Endothelial cell of umbilical vein (primary cell): ENCODE results near the gene APOM. TPM values are rescaled to one million over a fixed set of nuclear protein-coding genes. Genes with fewer than 3 reads are reported as not detected.

ENCODE experiments used
- BruUV-seq: library from RNA; stranded (reverse); fragments of 400-500 nt; replicated peaks from 2 replicates; lab custom pipeline; 2021; lab: Mats Ljungman, UMichigan
- CTCF ChIA-PET: fragments of 300-600, 350-600 bp; sonication (Branson Sonifier 250); formaldehyde crosslinking; loops from one replicate; lab custom pipeline; 2021; ENCODE audit warnings: antibody characterized with exemption, inconsistent platforms; lab: Charles Lee
- POLR2A ChIA-PET: fragments of 300-600, 350-600 bp; sonication (Branson Sonifier 250); formaldehyde crosslinking; loops from one replicate; lab custom pipeline; 2021; ENCODE audit warnings: antibody characterized with exemption, inconsistent platforms; lab: Charles Lee
- DNase-seq: peaks from one replicate; pipeline ENCODE4 v3.0.0-alpha.2; 2011; ENCODE audit warnings: low read depth, low spot score
- FAIRE-seq: peaks from 2 replicates; lab custom pipeline; 2011; peaks lifted over from hg19 to GRCh38; lab: Jason Lieb, UNC
- H2AFZ ChIP-seq: 2 replicates; pipeline ENCODE4 v1.6.0; 2012; ENCODE audit warnings: low read depth, low read length, control low read depth, inconsistent platforms
- H3K27ac ChIP-seq: 2 replicates; pipeline ENCODE4 v1.5.1; 2011; ENCODE audit warnings: low read depth, mild to moderate bottlenecking, control low read depth, low read length, moderate library complexity; ENCODE audit not compliant: insufficient read depth
- H3K27me3 ChIP-seq, 2 experiments: 2 replicates each; pipeline versions ENCODE4 v1.6.0 to v1.6.1; 2011; ENCODE audit warnings: low read length in 2 of 2, mixed read lengths in 1 of 2; ENCODE audit not compliant: control insufficient read depth in 2 of 2, insufficient read depth in 2 of 2
- H3K36me3 ChIP-seq, 2 experiments: 2 replicates in 1 of 2; 3 replicates in 1 of 2; pipeline ENCODE4 v1.5.1; 2011; ENCODE audit warnings: low read length in 2 of 2, mild to moderate bottlenecking in 1 of 2, moderate library complexity in 1 of 2; ENCODE audit not compliant: control insufficient read depth in 2 of 2, insufficient read depth in 2 of 2; ENCODE audit errors: extremely low read depth in 1 of 2
- H3K4me1 ChIP-seq: 3 replicates; pipeline ENCODE4 v1.5.1; 2011; ENCODE audit warnings: mild to moderate bottlenecking, low read length; ENCODE audit not compliant: control insufficient read depth, insufficient read depth; ENCODE audit errors: extremely low read depth
- H3K4me2 ChIP-seq: 2 replicates; pipeline ENCODE4 v1.6.1; 2011; ENCODE audit warnings: low read length, control low read depth, mixed read lengths; ENCODE audit not compliant: insufficient read depth
- H3K4me3 ChIP-seq, 3 experiments: fragments of 200-600 bp in 1 of 3; sonication (generic), shearing (Covaris generic) in 1 of 3; replicated peaks in 1 of 3; 2 replicates each; pipeline ENCODE4 v1.5.1; 2011 to 2016; ENCODE audit warnings: control low read depth in 3 of 3, low read length in 3 of 3, mild to moderate bottlenecking in 2 of 3, inconsistent platforms in 1 of 3, low read depth in 1 of 3, moderate library complexity in 1 of 3; ENCODE audit not compliant: insufficient read depth in 1 of 3
- H3K79me2 ChIP-seq: 2 replicates; pipeline ENCODE4 v1.6.0; 2012; ENCODE audit warnings: low read length, inconsistent platforms; ENCODE audit not compliant: control insufficient read depth, insufficient read depth
- H3K9ac ChIP-seq: replicated peaks from 2 replicates; pipeline ENCODE3; 2011; ENCODE audit warnings: low read length, control low read depth; ENCODE audit not compliant: insufficient read depth; ENCODE audit errors: extremely low read depth
- H3K9me1 ChIP-seq: replicated peaks from 3 replicates; pipeline ENCODE4 v1.6.0; 2011; ENCODE audit warnings: mild to moderate bottlenecking, low read length; ENCODE audit not compliant: control insufficient read depth, insufficient read depth; ENCODE audit errors: extremely low read depth
- H3K9me3 ChIP-seq: replicated peaks from 2 replicates; pipeline ENCODE4 v1.5.1; 2012; ENCODE audit warnings: low read length, inconsistent platforms; ENCODE audit not compliant: control insufficient read depth, insufficient read depth
- H4K20me1 ChIP-seq: replicated peaks from 2 replicates; pipeline ENCODE3; 2011; ENCODE audit warnings: mild to moderate bottlenecking, low read length; ENCODE audit not compliant: control insufficient read depth, insufficient read depth; ENCODE audit errors: extremely low read depth
- CTCF ChIP-seq, 2 donors: IDR thresholded peaks; 1 replicate in 1 of 2; 2 replicates in 1 of 2; pipeline ENCODE4 v1.5.1; 2011; ENCODE audit warnings: low read length in 2 of 2, mild to moderate bottlenecking in 2 of 2, moderate library complexity in 2 of 2, control low read depth in 1 of 2, inconsistent platforms in 1 of 2, low read depth in 1 of 2; ENCODE audit not compliant: insufficient read depth in 1 of 2; ENCODE audit errors: extremely low read depth in 1 of 2
- EZH2 ChIP-seq: IDR thresholded peaks from 2 replicates; pipeline ENCODE4 v1.6.1; 2012; ENCODE audit warnings: borderline replicate concordance, low read depth, mild to moderate bottlenecking, moderate library complexity, low read length, inconsistent platforms; ENCODE audit not compliant: severe bottlenecking
- FOS ChIP-seq: IDR thresholded peaks from 2 replicates; pipeline ENCODE4 v1.6.1; 2011; ENCODE audit warnings: mild to moderate bottlenecking, low read length, moderate library complexity, borderline replicate concordance; ENCODE audit not compliant: insufficient read depth
- GATA2 ChIP-seq: IDR thresholded peaks from 2 replicates; pipeline ENCODE4 v1.7.0; 2011; ENCODE audit warnings: low read depth, mild to moderate bottlenecking, moderate library complexity, mixed read lengths, low read length; ENCODE audit not compliant: insufficient read length, insufficient read depth
- JUN ChIP-seq: IDR thresholded peaks from 2 replicates; pipeline ENCODE4 v1.6.1; 2011; ENCODE audit warnings: borderline replicate concordance, low read depth; ENCODE audit not compliant: insufficient read length, insufficient read depth
- MAX ChIP-seq: IDR thresholded peaks from 2 replicates; pipeline ENCODE4 v1.6.1; 2011; ENCODE audit not compliant: insufficient read depth, insufficient read length
- MYC ChIP-seq: IDR thresholded peaks from one replicate; pipeline ENCODE4 v1.6.1; 2011; ENCODE audit warnings: mild to moderate bottlenecking, low read depth, low read length
- POLR2A ChIP-seq: IDR thresholded peaks from 2 replicates; pipeline ENCODE4 v1.6.1; 2012; ENCODE audit warnings: low read depth, mild to moderate bottlenecking, control low read depth, low read length
- POLR2AphosphoS5 ChIP-seq: IDR thresholded peaks from 2 replicates; pipeline ENCODE4 v1.6.1; 2012; ENCODE audit warnings: low read depth, mild to moderate bottlenecking, control low read depth, low read length, moderate library complexity; ENCODE audit not compliant: insufficient read depth
- dilution Hi-C: fragments of 300-500 bp; cut with MboI; formaldehyde crosslinking; loops from one replicate; pipeline ENCODE4 v1.15.0; 2019; ENCODE audit warnings: low sequenced_read_pairs; ENCODE audit not compliant: extremely low pct_ligation_motif_present
- intact Hi-C: fragments of 100-400 bp; cut with micrococcal nuclease; formaldehyde crosslinking; loops from one replicate; pipeline ENCODE4 v1.10.0; 2022
- polyA plus RNA-seq, 4 experiments: library from polyadenylated mRNA; depleted of rRNA in 3 of 4; stranded (reverse) in 3 of 4; unstranded in 1 of 4; fragments of >200 nt; gene quantifications; 2 replicates each; pipeline versions ENCODE4 v1.2.1 to v1.2.3, GENCODE V29; 2011 to 2012; ENCODE audit warnings: missing spikeins in 1 of 4
- total RNA-seq: library from RNA; stranded (reverse); gene quantifications from 2 replicates; pipeline ENCODE4 v1.2.3, GENCODE V29; 2021

Gene APOM
- total and polyA plus RNA-seq, 2 donors (not counting 3 experiments of a cell fraction or from before 2014, with no cell fraction given): 2.5 TPM; not detected in 1

GRCh38 chr6:31686483-31686882 lies 30.8 kb downstream of the APOM start:
- intact Hi-C loops (no loop called here), dilution Hi-C loops (no loop called here)
- H3K9me3 ChIP-seq: no peaks in the 10 kb centered on the region
- CTCF ChIA-PET: interaction anchor here (1.0 to 2.1 kb wide), 2 partner anchors 13 to 143 kb away, joined by 3 to 5 read pairs; no protein-coding TSS in a partner anchor
- H3K9ac ChIP-seq: no peak overlapping the region
- H2AFZ ChIP-seq: no peak overlapping the region
- no peaks in the 10 kb centered on the region for H3K79me2 ChIP-seq
- peaks cover 0 to 34% of the 10 kb centered on the region in 2 experiments for H3K36me3 ChIP-seq
- DNase-seq (no peak), FAIRE-seq (no peak)
- H4K20me1 ChIP-seq: no peaks in the 10 kb centered on the region
- BruUV-seq: no TSS peak
- no peak for TF ChIP-seq POLR2AphosphoS5
- no peak overlapping the region for H3K4me3 ChIP-seq
- POLR2A ChIA-PET: no interaction called here
- no peaks in the 10 kb centered on the region for H3K9me1 ChIP-seq
- H3K4me2 ChIP-seq: no peak overlapping the region
- H3K27me3 ChIP-seq: no peaks in the 10 kb centered on the region
- no peak overlapping the region for H3K27ac ChIP-seq
- peaks cover 12% of the 10 kb centered on the region for H3K4me1 ChIP-seq

GRCh38 chr6:31687321-31687720 lies 31.6 kb downstream of the APOM start:
- peaks cover 0 to 34% of the 10 kb centered on the region in 2 experiments for H3K36me3 ChIP-seq
- no peak overlapping the region for H3K4me3 ChIP-seq
- H3K27ac ChIP-seq: no peak overlapping the region
- POLR2A ChIA-PET: no interaction called here
- H3K9ac ChIP-seq: no peak overlapping the region
- H2AFZ ChIP-seq: no peak overlapping the region
- dilution Hi-C loops: no loop called here
- DNase-seq (no peak), FAIRE-seq (no peak)
- CTCF ChIA-PET: interaction anchor here (1.0 to 2.1 kb wide), 2 partner anchors 14 to 142 kb away, joined by 3 to 5 read pairs; no protein-coding TSS in a partner anchor
- peaks cover 10% of the 10 kb centered on the region for H3K4me1 ChIP-seq
- no peaks in the 10 kb centered on the region for H3K9me1 ChIP-seq
- no peaks in the 10 kb centered on the region for H3K9me3 ChIP-seq
- intact Hi-C loops: no loop called here
- H3K27me3 ChIP-seq: no peaks in the 10 kb centered on the region
- TF ChIP-seq JUN: no peak
- TF ChIP-seq POLR2A: no peak
- no peak for TF ChIP-seq CTCF (IDR thresholded peaks at IDR 0.05; ENCODE audit: extremely low read depth in 1 of 2, insufficient read depth in 1 of 2, low read depth in 1 of 2, low read length in 2 of 2)
- no peak for TF ChIP-seq POLR2AphosphoS5
- TF ChIP-seq EZH2: no peak
- TF ChIP-seq FOS: no peak
- no peak for TF ChIP-seq MAX
- no peak for TF ChIP-seq MYC
- no peak for TF ChIP-seq GATA2
- no peak overlapping the region for H3K4me2 ChIP-seq
- H3K79me2 ChIP-seq: no peaks in the 10 kb centered on the region
- no TSS peak for BruUV-seq
- H4K20me1 ChIP-seq: no peaks in the 10 kb centered on the region
